Measurements from ENCODE around the gene PTMS. TPM values are rescaled to one million over a fixed set of nuclear protein-coding genes. Genes with fewer than 3 reads are reported as not detected.

PTMS gene
- total and polyA plus RNA-seq, 2 of the 13 experiments (the other 11 are each of a cell fraction or from before 2014, with no cell fraction given): 40.5 to 82.4 TPM

DNA sequence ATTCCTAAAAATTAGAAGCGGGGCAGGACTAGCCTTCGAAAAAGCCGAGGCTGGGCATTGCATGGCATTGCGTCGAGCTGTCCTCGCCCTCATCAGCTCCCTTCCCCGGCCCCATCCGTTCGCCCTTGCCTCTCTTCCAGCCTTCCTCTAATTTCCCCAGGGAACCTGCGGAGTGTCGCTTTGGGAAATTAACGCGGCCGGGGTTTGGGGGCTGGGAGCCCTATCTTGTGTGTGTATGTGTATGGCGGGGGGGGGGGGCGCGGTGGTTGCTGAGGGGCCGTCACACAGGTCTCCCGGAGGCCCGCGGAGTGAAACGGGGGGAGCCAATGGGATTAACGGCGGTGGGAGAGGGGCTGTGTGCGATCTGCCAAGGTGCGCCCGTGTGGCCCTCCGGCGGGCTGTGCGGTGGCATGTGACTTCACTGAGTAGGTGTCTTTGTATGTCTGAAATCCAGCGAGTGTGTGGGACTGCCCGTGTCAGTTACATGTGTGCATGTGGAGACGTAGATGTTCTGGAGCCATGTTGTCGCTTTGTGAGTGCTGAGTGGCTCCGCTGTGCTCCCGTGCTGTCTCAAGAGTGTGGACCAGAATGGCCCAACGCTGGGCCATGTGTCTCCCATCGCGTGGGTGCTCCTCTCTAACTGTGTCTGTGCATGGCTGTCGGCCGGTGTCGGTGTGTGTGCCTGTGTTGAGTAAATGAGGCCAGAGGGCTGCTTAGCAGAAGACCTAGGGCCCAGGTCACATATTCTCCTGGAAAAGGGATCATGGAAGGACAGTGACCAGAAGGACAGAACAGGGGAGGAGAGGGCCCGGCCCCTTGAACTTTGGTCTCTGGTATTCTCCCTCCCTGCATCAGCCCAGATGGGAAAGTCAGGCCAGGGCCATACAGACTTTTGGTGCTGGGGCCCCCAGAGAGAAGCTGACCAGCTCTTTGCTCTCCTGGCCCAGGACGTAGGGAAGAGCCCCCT, 1.5 kb downstream of the PTMS start (continued):
- TF ChIP-seq REPIN1 (CRISPR knock-in tag; IDR thresholded peaks at IDR 0.05; ENCODE audit: borderline replicate concordance, low read depth): no peak
- TF ChIP-seq EEA1 (CRISPR knock-in tag; IDR thresholded peaks at IDR 0.05; ENCODE audit: borderline replicate concordance): peak; percentile 65; the same call in 1 of the 2 replicates
- TF ChIP-seq ZIK1 (CRISPR knock-in tag; IDR thresholded peaks at IDR 0.05; ENCODE audit: borderline replicate concordance, low read depth): no peak; the same call in 1 of the 2 replicates
- TF ChIP-seq ZBTB7B (CRISPR knock-in tag; IDR thresholded peaks at IDR 0.05): no peak
- peak; percentile 3 for TF ChIP-seq RBM39 (IDR thresholded peaks at IDR 0.05; ENCODE audit: low read depth, low read length, poor library complexity, severe bottlenecking)
- TF ChIP-seq NR1H2 (CRISPR knock-in tag; IDR thresholded peaks at IDR 0.05; ENCODE audit: borderline replicate concordance, low read depth): no peak
- no peak for TF ChIP-seq ZBTB38 (CRISPR knock-in tag; IDR thresholded peaks at IDR 0.05)
- TF ChIP-seq, protein P1, sequence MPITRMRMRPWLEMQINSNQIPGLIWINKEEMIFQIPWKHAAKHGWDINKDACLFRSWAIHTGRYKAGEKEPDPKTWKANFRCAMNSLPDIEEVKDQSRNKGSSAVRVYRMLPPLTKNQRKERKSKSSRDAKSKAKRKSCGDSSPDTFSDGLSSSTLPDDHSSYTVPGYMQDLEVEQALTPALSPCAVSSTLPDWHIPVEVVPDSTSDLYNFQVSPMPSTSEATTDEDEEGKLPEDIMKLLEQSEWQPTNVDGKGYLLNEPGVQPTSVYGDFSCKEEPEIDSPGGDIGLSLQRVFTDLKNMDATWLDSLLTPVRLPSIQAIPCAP (CRISPR knock-in tag; IDR thresholded peaks at IDR 0.05; ENCODE audit: low read depth): no peak
- TF ChIP-seq CENPBD1 (CRISPR knock-in tag; IDR thresholded peaks at IDR 0.05; ENCODE audit: borderline replicate concordance, low read depth): no peak
- TF ChIP-seq MXD3 (CRISPR knock-in tag; IDR thresholded peaks at IDR 0.05): no peak
- no peak for TF ChIP-seq ZBTB1 (CRISPR knock-in tag; IDR thresholded peaks at IDR 0.05; ENCODE audit: borderline replicate concordance)
- TF ChIP-seq ZNF782 (CRISPR knock-in tag; IDR thresholded peaks at IDR 0.05; ENCODE audit: borderline replicate concordance): no peak
- no peak for TF ChIP-seq ZNF850 (CRISPR knock-in tag; conservative IDR thresholded peaks at IDR 0.05)
- no peak for TF ChIP-seq CCAR2 (optimal IDR thresholded peaks at IDR 0.05; ENCODE audit: low read depth, low read length)
- TF ChIP-seq, protein P2, sequence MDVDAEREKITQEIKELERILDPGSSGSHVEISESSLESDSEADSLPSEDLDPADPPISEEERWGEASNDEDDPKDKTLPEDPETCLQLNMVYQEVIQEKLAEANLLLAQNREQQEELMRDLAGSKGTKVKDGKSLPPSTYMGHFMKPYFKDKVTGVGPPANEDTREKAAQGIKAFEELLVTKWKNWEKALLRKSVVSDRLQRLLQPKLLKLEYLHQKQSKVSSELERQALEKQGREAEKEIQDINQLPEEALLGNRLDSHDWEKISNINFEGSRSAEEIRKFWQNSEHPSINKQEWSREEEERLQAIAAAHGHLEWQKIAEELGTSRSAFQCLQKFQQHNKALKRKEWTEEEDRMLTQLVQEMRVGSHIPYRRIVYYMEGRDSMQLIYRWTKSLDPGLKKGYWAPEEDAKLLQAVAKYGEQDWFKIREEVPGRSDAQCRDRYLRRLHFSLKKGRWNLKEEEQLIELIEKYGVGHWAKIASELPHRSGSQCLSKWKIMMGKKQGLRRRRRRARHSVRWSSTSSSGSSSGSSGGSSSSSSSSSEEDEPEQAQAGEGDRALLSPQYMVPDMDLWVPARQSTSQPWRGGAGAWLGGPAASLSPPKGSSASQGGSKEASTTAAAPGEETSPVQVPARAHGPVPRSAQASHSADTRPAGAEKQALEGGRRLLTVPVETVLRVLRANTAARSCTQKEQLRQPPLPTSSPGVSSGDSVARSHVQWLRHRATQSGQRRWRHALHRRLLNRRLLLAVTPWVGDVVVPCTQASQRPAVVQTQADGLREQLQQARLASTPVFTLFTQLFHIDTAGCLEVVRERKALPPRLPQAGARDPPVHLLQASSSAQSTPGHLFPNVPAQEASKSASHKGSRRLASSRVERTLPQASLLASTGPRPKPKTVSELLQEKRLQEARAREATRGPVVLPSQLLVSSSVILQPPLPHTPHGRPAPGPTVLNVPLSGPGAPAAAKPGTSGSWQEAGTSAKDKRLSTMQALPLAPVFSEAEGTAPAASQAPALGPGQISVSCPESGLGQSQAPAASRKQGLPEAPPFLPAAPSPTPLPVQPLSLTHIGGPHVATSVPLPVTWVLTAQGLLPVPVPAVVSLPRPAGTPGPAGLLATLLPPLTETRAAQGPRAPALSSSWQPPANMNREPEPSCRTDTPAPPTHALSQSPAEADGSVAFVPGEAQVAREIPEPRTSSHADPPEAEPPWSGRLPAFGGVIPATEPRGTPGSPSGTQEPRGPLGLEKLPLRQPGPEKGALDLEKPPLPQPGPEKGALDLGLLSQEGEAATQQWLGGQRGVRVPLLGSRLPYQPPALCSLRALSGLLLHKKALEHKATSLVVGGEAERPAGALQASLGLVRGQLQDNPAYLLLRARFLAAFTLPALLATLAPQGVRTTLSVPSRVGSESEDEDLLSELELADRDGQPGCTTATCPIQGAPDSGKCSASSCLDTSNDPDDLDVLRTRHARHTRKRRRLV (CRISPR knock-in tag; IDR thresholded peaks at IDR 0.05): no peak
- peak; percentile 40; the same call in 1 of the 2 replicates for TF ChIP-seq SIN3A (IDR thresholded peaks at IDR 0.05; ENCODE audit: borderline replicate concordance, low read depth, low read length)
- peak; percentile 34; the same call in 1 of the 2 replicates for TF ChIP-seq MTA1 (CRISPR knock-in tag; IDR thresholded peaks at IDR 0.05; ENCODE audit: borderline replicate concordance)
- peak; percentile 37 for TF ChIP-seq CBX1 (IDR thresholded peaks at IDR 0.05; ENCODE audit: low read depth)
- TF ChIP-seq, protein P3, sequence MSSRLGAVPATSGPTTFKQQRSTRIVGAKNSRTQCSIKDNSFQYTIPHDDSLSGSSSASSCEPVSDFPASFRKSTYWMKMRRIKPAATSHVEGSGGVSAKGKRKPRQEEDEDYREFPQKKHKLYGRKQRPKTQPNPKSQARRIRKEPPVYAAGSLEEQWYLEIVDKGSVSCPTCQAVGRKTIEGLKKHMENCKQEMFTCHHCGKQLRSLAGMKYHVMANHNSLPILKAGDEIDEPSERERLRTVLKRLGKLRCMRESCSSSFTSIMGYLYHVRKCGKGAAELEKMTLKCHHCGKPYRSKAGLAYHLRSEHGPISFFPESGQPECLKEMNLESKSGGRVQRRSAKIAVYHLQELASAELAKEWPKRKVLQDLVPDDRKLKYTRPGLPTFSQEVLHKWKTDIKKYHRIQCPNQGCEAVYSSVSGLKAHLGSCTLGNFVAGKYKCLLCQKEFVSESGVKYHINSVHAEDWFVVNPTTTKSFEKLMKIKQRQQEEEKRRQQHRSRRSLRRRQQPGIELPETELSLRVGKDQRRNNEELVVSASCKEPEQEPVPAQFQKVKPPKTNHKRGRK (CRISPR knock-in tag; IDR thresholded peaks at IDR 0.05): no peak

All from HepG2 (cell line).